ENCODE measurements around the gene DNAJC11. TPM values are rescaled to one million over a fixed set of nuclear protein-coding genes. Genes with fewer than 3 reads are reported as not detected.
"Not testable (repeated sequence)": the region's sequence is repeated elsewhere in the genome, so short reads cannot be mapped to it uniquely, and the experiment has no call there.

Gene DNAJC11
- total RNA-seq, 1 donor from 2014 or later, result 74.0 TPM

- peaks cover 13% of the 10 kb centered on the region for H3K36me3 Mint-ChIP-seq (ENCODE audit: low read depth)
- H3K4me3 Mint-ChIP-seq (ENCODE audit: low read depth), result no peak overlapping the region
- intact Hi-C loops (cut with micrococcal nuclease), result no loop called here
- no peaks in the 10 kb centered on the region for H3K4me1 Mint-ChIP-seq (ENCODE audit: low read depth)
- no peak for DNase-seq (ENCODE audit: low spot score)
- no peak overlapping the region for H3K27ac Mint-ChIP-seq
- no peaks in the 10 kb centered on the region for H3K9me3 Mint-ChIP-seq
- no peaks in the 10 kb centered on the region for H3K27me3 Mint-ChIP-seq (ENCODE audit: low read depth)
Measured at GRCh38 chr1:6658359-6659060, 43.1 kb downstream of the DNAJC11 start.

DNA sequence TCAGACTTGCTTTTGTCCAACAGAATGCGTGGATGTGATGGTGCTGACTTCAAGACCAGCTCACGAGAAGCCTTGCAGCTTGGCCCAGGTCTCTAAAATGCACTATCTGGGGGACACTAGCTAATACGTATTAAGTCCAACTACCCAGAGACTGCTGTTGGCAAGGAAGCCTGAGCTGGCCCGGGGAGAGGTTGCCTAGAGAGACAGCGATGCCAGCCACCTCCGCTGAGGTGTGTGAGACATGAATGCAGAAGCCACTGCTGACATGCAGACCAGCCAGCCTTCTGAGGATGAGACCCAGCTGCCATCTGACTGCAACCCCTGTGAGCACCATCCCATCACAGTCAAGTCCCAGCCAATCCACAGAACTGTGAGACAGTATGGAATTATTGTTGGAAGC, 44.5 kb downstream of the DNAJC11 start:
- no peak overlapping the region for H3K27ac Mint-ChIP-seq
- no peaks in the 10 kb centered on the region for H3K9me3 Mint-ChIP-seq
- no peak overlapping the region for H3K4me3 Mint-ChIP-seq (ENCODE audit: low read depth)
- peaks cover 18% of the 10 kb centered on the region for H3K36me3 Mint-ChIP-seq (ENCODE audit: low read depth)
- intact Hi-C loops (cut with micrococcal nuclease), result no loop called here
- no peaks in the 10 kb centered on the region for H3K4me1 Mint-ChIP-seq (ENCODE audit: low read depth)
- no peaks in the 10 kb centered on the region for H3K27me3 Mint-ChIP-seq (ENCODE audit: low read depth)
- no peak for DNase-seq (ENCODE audit: low spot score)

- Mint-ChIP-seq H3K4me3 (ENCODE audit: low read depth) (no peak overlapping the region), H3K27ac (no peak overlapping the region), H3K36me3 (ENCODE audit: low read depth) (peaks cover 25% of the 10 kb centered on the region), H3K9me3 (no peaks in the 10 kb centered on the region), H3K27me3 (ENCODE audit: low read depth) (no peaks in the 10 kb centered on the region), H3K4me1 (ENCODE audit: low read depth) (no peaks in the 10 kb centered on the region)
- intact Hi-C loops (cut with micrococcal nuclease), result no loop called here
- no peak for DNase-seq (ENCODE audit: low spot score)
Measured at GRCh38 chr1:6653436-6654290, 48.0 kb downstream of the DNAJC11 start.

DNA sequence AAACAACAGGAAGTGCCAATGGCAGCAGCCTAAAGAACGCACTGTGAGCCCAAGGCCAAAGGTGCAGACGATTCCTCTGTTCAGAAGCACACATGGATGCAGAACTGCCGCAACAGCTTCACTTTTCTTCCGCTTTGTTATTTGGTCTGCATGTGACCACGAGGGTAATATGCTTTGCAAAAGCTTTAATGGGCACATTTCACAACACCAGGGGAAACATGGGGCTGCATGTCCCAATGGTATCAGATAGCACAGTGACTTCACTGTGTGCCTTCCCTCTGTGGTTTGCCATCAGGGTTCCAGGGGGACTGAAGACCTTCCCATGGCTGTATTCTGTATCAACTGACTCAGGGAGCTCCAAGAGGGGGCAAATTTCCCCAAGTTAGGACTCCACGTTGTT, 48.6 kb downstream of the DNAJC11 start:
- Mint-ChIP-seq H3K4me1 (ENCODE audit: low read depth) (no peaks in the 10 kb centered on the region), H3K27me3 (ENCODE audit: low read depth) (no peaks in the 10 kb centered on the region), H3K4me3 (ENCODE audit: low read depth) (no peak overlapping the region), H3K36me3 (ENCODE audit: low read depth) (peaks cover 23% of the 10 kb centered on the region), H3K9me3 (no peaks in the 10 kb centered on the region), H3K27ac (no peak overlapping the region)
- DNase-seq (ENCODE audit: low spot score), result no peak
- intact Hi-C loops (cut with micrococcal nuclease), result no loop called here

DNA sequence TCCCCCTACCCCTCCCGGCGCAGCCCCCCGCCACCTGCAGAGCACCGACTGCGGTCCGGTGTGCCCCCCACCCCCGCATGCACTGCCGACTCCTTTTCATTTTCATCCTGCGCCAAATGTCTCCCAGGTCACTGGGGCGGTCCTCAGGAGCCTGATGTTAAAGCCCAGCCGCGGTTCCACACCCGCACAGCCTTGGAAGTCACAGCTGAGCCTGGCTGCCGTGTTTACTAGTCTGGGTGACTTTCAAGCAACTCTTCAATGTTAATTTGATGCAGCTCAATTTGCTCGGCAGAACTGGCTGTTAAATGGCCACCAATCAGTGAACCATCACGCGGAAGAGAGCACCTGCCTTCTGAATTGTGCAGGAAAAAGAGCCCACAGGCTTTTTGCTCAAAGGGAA, 49.7 kb downstream of the DNAJC11 start:
- DNase-seq (ENCODE audit: low spot score), result no peak
- no peaks in the 10 kb centered on the region for H3K9me3 Mint-ChIP-seq
- no peak overlapping the region for H3K4me3 Mint-ChIP-seq (ENCODE audit: low read depth)
- no peaks in the 10 kb centered on the region for H3K4me1 Mint-ChIP-seq (ENCODE audit: low read depth)
- H3K27ac Mint-ChIP-seq, result no peak overlapping the region
- intact Hi-C loops (cut with micrococcal nuclease), result no loop called here
- peaks cover 20% of the 10 kb centered on the region for H3K36me3 Mint-ChIP-seq (ENCODE audit: low read depth)
- H3K27me3 Mint-ChIP-seq (ENCODE audit: low read depth), result no peaks in the 10 kb centered on the region

DNA sequence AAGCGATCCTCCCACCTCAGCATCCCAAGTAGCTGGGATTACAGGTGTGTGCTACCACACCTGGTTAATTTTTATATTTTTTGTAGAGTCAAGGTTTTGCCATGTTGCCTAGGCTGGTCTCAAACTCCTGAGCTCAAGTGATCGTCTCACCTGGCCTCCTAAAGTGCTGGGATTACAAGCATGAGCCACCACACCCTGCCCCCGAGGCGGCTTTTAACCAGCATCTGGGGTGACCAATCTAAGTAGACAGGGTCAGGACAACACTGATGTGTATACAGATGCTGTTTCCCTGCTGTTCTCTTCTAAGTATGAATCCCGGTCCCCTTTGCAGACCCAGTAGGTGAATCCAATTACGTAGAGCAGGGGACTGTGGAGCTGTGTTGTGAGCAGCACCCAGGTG, 53.1 kb downstream of the DNAJC11 start:
- Mint-ChIP-seq H3K4me3 (ENCODE audit: low read depth) (no peak overlapping the region), H3K27me3 (ENCODE audit: low read depth) (no peaks in the 10 kb centered on the region), H3K4me1 (ENCODE audit: low read depth) (no peaks in the 10 kb centered on the region), H3K27ac (no peak overlapping the region), H3K9me3 (no peaks in the 10 kb centered on the region), H3K36me3 (ENCODE audit: low read depth) (peaks cover 24% of the 10 kb centered on the region)
- no peak for DNase-seq (ENCODE audit: low spot score)
- intact Hi-C loops (cut with micrococcal nuclease), result no loop called here

DNA sequence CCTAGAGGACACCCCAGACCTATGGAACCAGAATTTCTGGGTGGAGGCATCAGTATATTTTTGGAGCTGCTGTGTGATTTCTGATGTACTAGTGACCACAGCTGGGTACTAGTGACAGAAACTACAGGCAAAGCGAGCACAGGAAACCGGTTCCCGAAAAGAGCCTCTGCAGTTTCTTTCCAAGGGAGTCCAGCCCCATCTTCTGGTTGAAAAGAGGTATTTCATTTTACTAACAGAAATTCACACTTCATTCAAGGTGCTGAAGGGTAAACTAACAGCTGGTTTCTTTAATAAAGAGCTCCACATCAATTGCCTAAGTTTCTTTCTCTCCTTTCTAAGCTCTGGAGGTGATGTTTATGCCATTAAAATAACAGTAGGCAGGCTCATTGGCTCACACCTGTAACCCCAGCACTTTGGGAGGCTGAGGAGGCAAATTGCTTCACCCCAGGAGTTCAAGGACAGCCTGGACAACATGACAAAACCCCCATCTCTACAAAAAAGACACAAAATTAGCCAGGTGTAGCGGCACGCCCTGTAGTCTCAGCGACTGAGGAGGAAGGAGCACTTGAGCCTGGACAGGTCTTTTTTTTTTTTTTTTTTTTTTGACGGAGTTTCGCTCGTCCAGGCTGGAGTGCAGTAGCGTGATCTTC, 55.0 kb downstream of the DNAJC11 start:
- H3K27ac Mint-ChIP-seq, result no peak overlapping the region
- DNase-seq (ENCODE audit: low spot score), result no peak
- no peak overlapping the region for H3K4me3 Mint-ChIP-seq (ENCODE audit: low read depth)
- intact Hi-C loops (cut with micrococcal nuclease), result loop anchor here (1.0 kb wide), 1 partner anchor 160 kb away; no protein-coding TSS in a partner anchor
- peaks cover 25% of the 10 kb centered on the region for H3K36me3 Mint-ChIP-seq (ENCODE audit: low read depth)
- H3K9me3 Mint-ChIP-seq, result no peaks in the 10 kb centered on the region
- no peaks in the 10 kb centered on the region for H3K27me3 Mint-ChIP-seq (ENCODE audit: low read depth)
- no peaks in the 10 kb centered on the region for H3K4me1 Mint-ChIP-seq (ENCODE audit: low read depth)

- Mint-ChIP-seq H3K27ac (no peak overlapping the region), H3K9me3 (no peaks in the 10 kb centered on the region), H3K4me3 (ENCODE audit: low read depth) (no peak overlapping the region), H3K27me3 (ENCODE audit: low read depth) (no peaks in the 10 kb centered on the region), H3K36me3 (ENCODE audit: low read depth) (peaks cover 33% of the 10 kb centered on the region), H3K4me1 (ENCODE audit: low read depth) (no peaks in the 10 kb centered on the region)
- DNase-seq (ENCODE audit: low spot score), result no peak
- intact Hi-C loops (cut with micrococcal nuclease), result no loop called here
Measured at GRCh38 chr1:6645018-6645417, 56.6 kb downstream of the DNAJC11 start.

DNA sequence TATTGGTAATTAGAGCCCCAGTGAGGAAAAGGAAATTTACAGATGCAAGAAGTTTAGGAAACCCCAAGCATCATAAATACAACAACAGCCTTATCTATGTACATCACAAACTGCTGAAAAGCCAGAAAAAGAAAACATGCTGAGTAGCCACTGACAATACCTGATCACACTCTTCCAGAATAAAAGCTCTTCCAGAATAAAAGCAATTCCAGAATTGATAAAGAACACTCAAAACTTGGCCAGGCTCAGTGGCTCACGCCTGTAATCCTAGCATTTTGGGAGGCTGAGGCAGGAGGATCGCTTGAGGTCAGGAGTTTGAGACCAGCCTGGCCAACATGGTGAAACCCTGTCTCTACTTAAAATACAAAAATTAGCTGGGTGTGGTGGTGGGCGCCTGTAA, 60.7 kb downstream of the DNAJC11 start:
- H3K27me3 Mint-ChIP-seq (ENCODE audit: low read depth); intact Hi-C loops (cut with micrococcal nuclease); H3K9me3 Mint-ChIP-seq; DNase-seq (ENCODE audit: low spot score); H3K27ac Mint-ChIP-seq; H3K4me3 Mint-ChIP-seq (ENCODE audit: low read depth); H3K4me1 Mint-ChIP-seq (ENCODE audit: low read depth): not testable (repeated sequence)
- H3K36me3 Mint-ChIP-seq (ENCODE audit: low read depth), result peaks cover 58% of the 10 kb centered on the region

- intact Hi-C loops (cut with micrococcal nuclease), result no loop called here
- peaks cover 71% of the 10 kb centered on the region for H3K36me3 Mint-ChIP-seq (ENCODE audit: low read depth)
Measured at GRCh38 chr1:6638226-6638625, 63.4 kb downstream of the DNAJC11 start.

DNA sequence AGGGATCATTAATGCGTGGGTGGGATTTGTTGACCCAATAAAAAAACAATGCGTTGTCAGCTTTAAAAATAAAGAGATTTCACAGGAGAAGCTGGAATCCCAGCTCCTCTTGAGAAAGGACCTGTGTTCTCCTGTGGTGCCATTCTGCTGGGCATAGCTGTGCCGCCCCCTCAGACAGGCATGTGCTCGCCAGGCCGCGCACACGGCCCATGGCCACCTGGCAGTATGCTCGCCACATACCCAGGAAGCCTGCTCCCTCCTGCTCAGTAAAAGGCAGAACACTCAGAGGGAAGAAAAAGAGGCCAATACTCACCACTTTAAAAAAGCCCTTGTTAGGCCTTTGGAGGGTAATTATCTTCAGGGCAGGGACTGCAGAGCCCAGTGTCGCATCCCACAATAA, 63.8 kb downstream of the DNAJC11 start:
- H3K36me3 Mint-ChIP-seq (ENCODE audit: low read depth), result peaks cover 71% of the 10 kb centered on the region
- no peaks in the 10 kb centered on the region for H3K9me3 Mint-ChIP-seq
- no peak overlapping the region for H3K4me3 Mint-ChIP-seq (ENCODE audit: low read depth)
- H3K27me3 Mint-ChIP-seq (ENCODE audit: low read depth), result no peaks in the 10 kb centered on the region
- no peak overlapping the region for H3K27ac Mint-ChIP-seq
- intact Hi-C loops (cut with micrococcal nuclease), result no loop called here
- H3K4me1 Mint-ChIP-seq (ENCODE audit: low read depth), result no peaks in the 10 kb centered on the region
- DNase-seq (ENCODE audit: low spot score), result no peak

More at GRCh38 chr1:6638226-6638625, 63.4 kb downstream of the DNAJC11 start:
- H3K4me3 Mint-ChIP-seq (ENCODE audit: low read depth), result no peak overlapping the region
- H3K27me3 Mint-ChIP-seq (ENCODE audit: low read depth), result no peaks in the 10 kb centered on the region
- H3K4me1 Mint-ChIP-seq (ENCODE audit: low read depth), result no peaks in the 10 kb centered on the region
- H3K9me3 Mint-ChIP-seq, result no peaks in the 10 kb centered on the region
- H3K27ac Mint-ChIP-seq, result no peak overlapping the region
- no peak for DNase-seq (ENCODE audit: low spot score)

DNA sequence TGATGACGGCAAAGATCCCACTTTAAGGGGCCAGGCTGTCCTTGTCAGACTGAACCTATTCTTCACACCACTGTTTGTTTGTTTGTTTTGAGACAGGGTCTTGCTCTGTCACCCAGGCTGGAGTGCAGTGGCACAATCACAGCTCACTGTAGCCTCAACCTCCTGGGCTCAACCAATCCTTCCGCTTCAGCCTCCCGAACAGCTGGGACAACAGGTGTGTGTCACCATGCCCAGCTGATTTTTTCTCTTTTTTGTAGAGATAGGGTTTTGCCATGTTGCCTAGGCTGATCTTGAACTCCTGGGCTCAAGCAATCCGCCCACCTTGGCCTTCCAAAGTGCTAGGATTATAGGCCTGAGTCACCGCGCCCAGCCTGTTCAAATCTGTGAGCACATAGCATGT, 64.8 kb downstream of the DNAJC11 start:
- H3K36me3 Mint-ChIP-seq (ENCODE audit: low read depth), result peaks cover 64% of the 10 kb centered on the region
- DNase-seq (ENCODE audit: low spot score); intact Hi-C loops (cut with micrococcal nuclease); H3K27me3 Mint-ChIP-seq (ENCODE audit: low read depth); H3K4me3 Mint-ChIP-seq (ENCODE audit: low read depth); H3K27ac Mint-ChIP-seq; H3K4me1 Mint-ChIP-seq (ENCODE audit: low read depth); H3K9me3 Mint-ChIP-seq: not testable (repeated sequence)
